ENCODE results near the gene SDHA. TPM values are rescaled to one million over a fixed set of nuclear protein-coding genes. Genes with fewer than 3 reads are reported as not detected.
"Not testable (repeated sequence)": the region's sequence is repeated elsewhere in the genome, so short reads cannot be mapped to it uniquely, and the experiment has no call there.

Gene SDHA
- polyA plus RNA-seq, 1 donor, result 101 TPM

DNA sequence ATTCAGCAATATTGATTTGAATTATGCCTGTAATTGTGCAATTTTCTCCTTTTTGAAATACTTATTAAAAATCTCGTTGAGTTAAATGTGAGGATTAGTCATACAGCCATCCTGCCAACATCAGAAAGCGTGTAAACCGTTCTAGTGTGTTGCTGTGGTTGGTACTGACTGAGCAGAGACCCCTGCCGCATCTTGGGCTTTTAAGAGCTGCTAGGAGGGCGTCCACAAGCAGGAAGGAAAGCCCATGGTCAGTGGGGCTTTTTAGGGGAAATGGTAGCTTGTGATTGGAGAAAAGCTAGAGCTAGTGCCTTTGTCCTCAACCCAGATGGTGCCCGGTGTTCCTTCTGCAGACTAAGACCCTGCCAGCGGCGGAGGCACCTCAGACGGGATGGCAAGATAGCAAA, 1.3 kb downstream of the SDHA start:
- DNase-seq (ENCODE audit: low read depth), result no peak

DNA sequence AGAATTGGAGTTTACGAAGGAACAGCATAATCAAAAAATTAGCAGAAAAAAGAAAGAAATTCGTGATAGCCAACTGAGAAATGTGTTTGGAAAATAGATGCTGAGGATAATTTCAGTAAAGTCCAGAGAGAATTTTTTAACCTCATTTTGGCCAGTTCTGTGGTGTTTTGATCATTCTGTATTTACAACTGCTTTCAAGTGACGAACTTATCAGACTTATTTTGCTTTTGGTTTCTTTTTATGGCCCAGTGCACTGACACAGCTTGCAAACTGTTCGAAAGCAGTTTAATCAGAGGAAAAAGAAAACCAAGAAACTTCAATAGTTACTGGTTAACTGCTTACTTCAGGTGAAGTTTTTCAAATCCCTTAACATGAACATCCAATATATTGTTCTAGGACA, 1.9 kb downstream of the SDHA start:
- DNase-seq (ENCODE audit: low read depth), result no peak

DNA sequence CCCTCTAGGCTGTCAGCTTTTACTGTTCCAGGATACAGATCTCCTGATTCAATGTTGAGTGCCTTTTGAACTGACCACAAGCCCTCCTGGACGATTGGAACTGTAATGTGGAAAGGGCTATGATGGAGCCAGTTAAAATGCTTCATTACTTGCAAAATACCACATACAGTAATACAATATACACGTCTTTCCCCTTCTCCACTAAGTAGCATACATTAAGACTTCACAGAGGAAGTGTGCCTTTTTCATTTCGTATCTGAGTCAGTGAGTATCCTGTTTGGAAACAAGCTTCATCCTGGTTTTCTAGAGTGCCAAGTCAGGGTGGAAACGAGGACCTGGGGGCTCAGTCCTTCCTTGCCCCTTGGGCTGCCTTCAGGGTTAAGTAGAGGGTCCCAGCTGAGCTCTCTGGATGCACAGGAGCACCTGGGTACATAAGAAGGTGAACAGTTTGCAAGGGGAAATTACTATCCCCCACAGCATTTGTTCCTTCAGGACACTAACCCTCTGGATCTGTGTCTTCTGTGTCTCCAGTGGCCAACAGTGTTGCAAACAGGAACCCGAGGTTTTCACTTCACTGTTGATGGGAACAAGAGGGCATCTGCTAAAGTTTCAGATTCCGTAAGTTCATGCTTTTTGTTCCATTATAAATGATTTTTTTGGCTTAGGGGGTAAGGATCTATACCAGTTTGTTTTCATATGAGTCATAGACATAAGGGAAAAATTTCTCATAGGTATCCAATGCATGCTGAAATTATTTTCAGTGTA, 5.0 kb downstream of the SDHA start:
- not testable (repeated sequence) for DNase-seq (ENCODE audit: low read depth)

DNA sequence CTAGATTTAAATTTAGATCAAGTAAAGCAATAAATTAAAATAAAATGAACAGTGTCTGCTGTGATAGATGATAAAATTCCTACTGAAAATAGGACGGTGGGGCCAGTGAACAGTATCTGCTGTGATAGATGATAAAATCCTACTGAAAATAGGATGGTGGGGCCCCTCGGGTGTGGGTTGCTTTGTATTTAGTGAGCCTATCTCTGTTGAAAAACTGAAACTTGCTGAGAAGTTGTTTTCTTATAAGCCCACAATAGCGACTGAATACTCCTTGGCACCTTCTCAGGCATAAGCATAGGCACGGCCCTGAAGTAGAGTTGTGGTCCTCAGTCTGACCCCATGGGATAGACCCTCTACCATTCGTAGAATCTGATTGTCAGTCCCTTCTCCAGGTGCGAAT, 5.7 kb downstream of the SDHA start:
- DNase-seq (ENCODE audit: low read depth), result no peak

DNA sequence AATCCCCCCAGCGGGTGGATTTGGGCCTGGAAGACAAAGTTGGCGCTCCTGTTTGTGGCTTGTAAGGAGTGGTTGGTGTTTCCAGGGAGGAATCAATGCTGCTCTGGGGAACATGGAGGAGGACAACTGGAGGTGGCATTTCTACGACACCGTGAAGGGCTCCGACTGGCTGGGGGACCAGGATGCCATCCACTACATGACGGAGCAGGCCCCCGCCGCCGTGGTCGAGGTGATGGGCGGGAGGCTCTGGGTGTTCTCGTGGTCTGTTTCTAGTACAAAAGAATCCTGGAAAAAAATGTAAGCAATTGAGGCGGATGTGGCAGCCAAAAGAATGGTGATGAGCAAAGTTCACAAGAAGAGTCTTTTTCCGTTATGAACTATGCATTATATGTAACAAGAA, 7.2 kb downstream of the SDHA start:
- no peak for DNase-seq (ENCODE audit: low read depth)

DNA sequence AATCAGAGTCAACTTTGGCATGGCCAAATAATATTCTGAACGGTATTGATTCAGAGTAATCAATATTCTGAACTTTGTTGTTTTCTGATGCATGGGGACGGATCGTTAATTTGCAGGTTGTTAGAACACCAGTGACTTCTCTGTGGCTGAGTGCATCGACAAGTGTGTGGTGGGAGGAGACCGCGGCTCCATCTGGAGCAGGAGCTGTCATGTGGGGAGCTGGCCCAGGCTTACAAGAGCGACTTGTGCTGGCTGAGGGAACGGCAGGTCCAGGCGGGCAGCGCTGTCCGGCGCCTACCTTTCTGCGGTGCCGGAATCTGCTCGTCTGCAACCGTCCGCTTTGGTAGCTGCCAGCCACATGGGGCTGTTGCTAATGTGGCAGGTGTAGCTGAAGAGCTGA, 9.3 kb downstream of the SDHA start:
- DNase-seq (ENCODE audit: low read depth), result not testable (repeated sequence)

DNA sequence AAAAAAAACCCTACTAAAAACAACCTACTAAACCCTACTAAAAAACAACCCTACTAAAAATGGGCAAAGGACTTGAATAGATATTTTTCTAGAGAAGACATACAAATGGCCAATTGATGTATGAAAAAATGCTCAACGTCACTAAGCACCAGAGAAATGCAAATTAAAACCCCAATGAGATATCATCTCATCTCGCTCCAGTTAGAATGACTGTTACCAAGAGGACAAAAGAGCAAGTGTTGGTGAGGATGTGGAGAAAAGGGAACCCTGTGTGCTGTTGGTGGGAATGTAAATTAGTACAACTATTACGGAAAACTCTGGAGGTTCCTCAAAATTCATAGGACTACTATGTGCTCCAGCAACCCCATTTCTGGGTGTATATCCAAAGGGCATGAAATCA, 10.8 kb downstream of the SDHA start:
- no peak for DNase-seq (ENCODE audit: low read depth)

DNA sequence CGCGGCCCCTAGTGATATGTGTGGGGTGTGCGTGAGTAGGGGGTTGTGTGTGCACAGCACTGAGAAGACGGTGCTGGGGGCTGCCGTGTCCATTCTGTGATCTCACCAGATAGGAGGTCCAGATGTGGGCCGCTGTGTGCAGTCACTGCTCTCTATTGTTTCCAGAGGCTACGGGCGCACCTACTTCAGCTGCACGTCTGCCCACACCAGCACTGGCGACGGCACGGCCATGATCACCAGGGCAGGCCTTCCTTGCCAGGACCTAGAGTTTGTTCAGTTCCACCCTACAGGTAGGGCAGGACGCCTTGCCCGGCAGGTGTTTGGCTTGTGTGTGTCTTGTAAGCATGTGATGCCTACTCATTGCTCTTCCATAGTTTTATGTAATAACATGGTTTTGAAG, 12.6 kb downstream of the SDHA start:
- DNase-seq (ENCODE audit: low read depth), result no peak

DNA sequence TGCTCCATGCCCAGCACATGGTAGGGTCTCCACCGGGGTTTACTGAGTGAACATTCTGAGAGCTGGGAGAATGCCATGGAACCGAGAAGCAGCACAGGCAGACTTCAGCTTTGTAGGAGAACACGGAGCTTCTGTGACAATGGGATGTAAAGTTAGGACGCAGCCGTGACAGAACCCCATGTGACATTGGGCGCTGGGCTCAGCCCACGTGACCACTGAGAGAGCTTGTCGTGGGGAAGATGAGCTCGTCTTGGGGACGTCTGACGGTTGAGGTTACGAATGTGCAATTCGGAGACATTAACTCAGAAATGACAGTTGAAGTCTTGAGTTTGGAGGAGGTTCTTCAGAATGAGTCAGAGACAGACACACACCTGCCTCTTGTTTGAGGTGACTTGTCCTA, 13.5 kb downstream of the SDHA start:
- no peak for DNase-seq (ENCODE audit: low read depth)

DNA sequence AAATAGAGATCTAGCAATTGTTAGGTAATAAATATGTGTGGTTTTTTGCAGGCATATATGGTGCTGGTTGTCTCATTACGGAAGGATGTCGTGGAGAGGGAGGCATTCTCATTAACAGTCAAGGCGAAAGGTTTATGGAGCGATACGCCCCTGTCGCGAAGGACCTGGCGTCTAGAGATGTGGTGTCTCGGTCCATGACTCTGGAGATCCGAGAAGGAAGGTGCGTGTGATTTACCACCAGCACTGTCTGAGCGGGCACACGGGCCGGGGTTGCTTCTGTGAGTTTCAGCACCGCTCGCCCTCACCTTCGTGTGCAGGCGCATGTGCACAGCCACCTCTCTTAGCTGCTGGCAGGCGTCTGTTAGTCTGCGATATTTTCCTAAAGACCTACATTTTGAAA, 15.3 kb downstream of the SDHA start:
- DNase-seq (ENCODE audit: low read depth), result not testable (repeated sequence)

DNA sequence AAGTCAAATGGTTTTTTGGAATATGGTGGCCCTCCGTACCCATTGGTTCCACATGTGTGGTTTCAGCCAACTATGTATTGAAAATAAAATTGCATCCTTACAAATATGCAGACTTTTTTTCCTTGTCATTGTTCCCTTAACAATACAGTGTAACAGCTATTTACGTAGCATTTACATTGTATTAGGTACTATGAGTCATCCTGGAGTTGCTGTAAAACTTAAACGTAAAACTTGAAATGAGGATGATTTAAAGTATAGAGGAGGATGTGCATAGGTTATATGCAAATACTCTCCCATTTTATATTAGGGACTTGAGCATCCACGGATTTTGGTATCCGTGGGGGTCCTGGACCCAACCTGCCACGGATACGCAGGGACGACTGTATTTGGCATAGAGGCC, 16.3 kb downstream of the SDHA start:
- DNase-seq (ENCODE audit: low read depth), result no peak

DNA sequence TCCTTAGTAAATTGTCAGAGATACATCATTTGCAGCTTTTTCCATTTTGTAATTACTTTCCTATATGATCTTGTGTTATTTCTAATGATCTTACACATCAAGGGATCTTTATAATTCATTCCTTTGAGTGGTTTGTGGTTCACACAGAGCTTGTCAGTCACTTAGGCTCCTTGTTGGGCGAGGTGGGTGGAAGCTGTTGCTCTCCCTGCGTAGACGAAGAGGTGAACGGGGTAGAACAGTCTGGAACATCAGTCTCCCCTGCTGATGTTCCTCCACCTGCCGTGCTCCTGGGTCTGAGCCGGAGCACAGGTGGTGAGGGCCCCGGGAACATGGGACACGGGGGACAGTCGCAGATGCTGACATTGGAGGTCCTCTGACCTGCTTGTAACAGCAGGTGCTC, 17.4 kb downstream of the SDHA start:
- DNase-seq (ENCODE audit: low read depth), result not testable (repeated sequence)

DNA sequence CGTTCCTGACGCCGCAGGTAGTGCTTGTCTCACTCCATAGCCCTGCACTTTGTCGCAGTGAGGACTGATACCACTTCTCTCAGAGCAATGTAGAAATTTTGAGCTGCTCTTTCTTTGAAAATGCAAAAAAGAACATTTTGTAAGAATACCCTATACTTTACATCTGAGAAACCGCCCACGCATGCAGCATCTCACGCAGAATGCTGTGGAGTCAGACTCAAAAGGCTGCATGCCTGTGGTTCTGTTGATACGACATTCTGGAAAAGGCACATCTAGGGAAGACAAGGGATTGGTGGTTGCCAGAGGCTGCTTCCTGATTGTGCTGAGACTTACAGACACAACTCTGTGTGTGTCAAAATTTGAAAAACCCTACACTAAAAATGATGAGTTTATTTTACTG, 19.8 kb downstream of the SDHA start:
- DNase-seq (ENCODE audit: low read depth), result not testable (repeated sequence)

DNA sequence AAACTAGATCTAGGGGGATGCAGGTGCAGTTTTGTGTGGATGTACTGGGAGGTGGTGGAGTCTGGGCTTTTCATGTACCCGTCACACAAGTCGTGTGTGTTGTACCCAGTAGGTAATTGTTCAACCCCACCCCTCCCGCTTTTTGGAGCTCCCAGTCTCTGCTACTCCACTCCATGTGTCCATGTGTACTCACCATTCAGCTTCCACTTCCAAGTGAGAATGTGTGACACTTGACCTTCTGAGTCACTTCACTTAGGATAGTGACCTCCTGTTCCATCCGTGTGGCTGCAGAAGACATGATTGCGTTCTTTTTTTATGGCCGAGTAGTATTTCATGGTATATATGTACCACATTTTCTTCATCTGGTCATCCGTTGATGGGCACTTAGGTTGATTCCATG, 22.4 kb downstream of the SDHA start:
- DNase-seq (ENCODE audit: low read depth), result not testable (repeated sequence)

DNA sequence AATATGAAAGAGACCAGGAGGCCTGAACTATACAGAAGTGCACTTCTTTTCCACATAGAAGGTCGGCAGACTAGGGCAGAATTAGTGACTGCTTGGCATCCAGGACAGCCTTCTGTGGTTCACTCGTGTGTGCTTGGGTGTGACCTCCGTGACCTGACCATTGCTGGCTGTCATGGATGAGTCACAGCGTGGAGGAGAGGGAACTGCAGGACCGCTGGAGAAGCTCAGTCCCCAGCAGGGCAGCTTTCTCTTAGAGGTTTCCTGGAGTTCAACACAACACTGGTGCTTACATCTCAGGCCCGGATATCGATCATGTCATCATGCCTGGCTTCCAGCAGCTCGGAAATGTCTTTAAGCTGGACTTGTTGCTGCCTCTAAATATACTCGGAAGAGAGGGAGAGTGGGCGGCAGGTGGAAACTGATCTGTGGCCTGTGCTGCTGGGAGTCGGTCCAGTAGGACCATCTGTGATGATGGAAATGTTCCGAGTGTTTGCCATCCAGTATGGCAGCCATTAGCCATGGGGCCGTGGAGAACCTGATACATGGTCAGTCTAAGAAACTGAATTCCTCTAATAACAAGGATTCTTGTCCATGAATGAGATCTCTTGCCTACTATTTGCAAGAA, 23.0 kb downstream of the SDHA start:
- not testable (repeated sequence) for DNase-seq (ENCODE audit: low read depth)

DNA sequence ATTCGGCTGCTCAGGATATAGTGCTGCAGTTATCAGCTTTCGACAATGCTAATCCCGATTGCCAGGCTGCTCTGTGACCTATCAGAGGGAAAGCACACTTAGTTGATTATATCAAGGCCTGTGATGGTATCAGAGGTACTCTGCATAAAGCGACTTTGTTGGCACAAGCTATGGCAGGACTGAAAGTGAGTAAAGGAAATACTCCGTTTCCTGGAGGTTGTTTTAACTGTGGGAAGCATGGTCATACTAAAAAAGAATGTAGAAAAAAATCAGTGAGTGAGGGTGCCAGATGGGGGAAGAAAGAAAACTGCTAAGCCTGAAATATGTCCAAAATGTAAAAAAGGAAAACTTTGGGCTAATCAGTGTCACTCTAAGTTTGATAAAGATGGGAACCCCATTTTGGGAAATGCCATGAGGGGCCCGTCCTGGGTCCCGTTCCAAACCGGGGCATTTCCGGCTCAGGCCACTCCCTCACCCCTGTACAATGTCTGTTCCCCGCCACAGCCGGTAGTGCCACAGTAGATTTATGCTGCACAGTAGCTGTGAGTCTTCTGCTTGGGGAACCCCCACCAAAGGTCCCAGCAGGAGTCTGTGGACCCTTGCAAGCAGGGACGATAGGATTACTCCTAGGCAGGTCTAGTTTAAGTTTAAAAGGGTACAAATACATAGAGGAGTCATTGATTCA, 25.7 kb downstream of the SDHA start:
- DNase-seq (ENCODE audit: low read depth), result not testable (repeated sequence)

DNA sequence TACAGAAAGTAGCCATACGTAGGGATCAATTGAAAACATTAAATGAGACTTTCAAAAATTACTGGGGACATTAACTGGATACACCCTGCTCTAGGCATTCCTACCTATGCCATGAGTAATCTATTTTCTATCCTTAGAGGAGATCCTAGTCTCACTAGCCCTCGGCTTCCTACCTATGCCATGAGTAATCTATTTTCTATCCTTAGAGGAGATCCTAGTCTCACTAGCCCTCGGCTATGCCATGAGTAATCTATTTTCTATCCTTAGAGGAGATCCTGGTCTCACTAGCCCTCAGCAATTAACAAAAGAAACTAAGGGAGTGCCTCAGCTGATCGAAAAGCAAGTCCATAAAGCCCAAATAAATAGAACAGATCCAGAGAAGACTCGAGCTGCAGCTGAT, 27.6 kb downstream of the SDHA start:
- DNase-seq (ENCODE audit: low read depth), result not testable (repeated sequence)

DNA sequence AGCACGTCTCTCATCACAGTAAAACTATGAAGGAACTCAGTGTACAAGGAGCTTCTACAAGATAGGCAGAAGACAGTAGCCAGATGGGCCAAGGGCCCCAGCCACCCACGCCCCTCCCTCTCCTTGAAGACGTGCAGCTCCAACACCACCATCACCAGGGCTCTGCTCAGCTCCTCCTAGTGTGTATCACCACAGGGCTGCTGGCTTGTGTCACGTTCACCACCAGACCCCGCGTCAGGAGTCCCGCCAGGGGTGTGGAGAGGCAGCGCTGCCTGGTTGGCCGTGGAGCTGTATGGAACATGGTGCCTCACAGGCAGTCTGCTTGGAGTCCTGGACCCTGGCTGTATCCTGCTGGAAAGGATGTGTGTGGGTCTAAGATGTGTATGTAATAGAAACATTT, 32.3 kb downstream of the SDHA start:
- not testable (repeated sequence) for DNase-seq (ENCODE audit: low read depth)

DNA sequence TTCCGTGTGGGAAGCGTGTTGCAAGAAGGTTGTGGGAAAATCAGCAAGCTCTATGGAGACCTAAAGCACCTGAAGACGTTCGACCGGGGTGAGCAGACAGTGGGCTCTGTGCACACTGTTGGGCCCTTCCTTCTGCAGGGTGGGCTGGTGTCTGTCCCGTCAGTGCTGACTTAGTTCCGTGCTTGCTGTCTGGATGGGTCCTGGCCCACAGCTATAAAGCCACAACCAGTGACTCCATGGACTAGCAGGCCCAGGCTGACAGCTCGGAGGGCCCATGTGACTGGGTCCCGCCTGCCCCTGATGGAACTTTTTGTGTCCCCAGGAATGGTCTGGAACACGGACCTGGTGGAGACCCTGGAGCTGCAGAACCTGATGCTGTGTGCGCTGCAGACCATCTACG, 32.9 kb downstream of the SDHA start:
- DNase-seq (ENCODE audit: low read depth), result not testable (repeated sequence)

DNA sequence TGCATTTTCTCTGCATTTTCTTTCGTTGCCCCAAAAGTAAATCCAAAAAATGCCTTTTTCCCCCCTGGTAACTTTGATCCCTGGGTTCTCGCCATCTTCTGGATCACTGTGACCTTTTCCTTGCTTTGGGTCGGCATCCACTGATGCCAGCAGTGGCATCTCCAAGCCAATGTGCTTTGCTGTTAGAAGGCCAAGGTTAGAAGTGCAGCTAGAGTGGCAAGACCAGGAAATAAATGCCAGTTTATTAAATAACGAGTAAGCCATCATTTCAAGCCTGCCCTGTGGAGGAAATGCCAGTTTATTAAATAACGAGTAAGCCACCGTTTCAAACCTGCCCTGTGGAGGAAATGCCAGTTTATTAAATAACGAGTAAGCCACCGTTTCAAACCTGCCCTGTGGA, 33.4 kb downstream of the SDHA start:
- not testable (repeated sequence) for DNase-seq (ENCODE audit: low read depth)

DNA sequence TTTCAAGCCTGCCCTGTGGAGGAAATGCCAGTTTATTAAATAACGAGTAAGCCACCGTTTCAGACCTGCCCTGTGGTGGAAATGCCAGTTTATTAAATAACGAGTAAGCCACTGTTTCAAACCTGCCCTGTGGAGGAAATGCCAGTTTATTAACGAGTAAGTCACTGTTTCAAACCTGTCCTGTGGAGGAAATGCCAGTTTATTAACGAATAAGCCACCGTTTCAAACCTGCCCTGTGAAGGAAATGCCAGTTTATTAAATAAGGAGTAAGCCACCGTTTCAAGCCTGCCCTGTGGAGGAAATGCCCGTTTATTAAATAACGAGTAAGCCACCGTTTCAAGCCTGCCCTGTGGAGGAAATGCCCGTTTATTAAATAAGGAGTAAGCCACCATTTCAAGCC, 33.9 kb downstream of the SDHA start:
- DNase-seq (ENCODE audit: low read depth), result not testable (repeated sequence)

DNA sequence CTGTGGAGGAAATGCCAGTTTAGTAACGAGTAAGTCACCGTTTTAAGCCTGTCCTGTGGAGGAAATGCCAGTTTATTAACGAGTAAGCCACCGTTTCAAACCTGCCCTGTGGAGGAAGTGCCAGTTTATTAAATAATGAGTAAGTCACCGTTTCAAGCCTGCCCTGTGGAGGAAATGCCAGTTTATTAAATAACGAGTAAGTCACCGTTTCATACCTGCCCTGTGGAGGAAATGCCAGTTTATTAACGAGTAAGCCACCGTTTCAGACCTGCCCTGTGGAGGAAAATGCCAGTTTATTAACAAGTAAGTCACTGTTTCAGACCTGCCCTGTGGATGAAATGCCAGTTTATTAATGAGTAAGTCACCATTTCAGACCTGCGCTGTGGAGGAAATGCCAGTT, 34.4 kb downstream of the SDHA start:
- no peak for DNase-seq (ENCODE audit: low read depth)

DNA sequence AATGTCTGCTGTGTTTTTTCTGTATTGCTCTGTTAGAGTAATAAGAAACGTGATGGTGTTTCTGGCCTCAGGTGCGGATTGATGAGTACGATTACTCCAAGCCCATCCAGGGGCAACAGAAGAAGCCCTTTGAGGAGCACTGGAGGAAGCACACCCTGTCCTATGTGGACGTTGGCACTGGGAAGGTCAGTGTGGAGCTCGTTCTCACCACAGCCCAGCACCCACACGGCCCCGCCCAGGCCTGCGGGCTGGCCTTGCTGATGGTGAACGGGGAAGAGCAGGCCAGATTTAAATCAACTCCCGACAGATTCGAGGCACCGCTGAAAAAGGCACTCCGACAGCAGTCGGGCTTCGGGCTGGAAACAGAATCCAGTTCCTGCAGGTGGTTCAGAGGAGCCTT, 36.2 kb downstream of the SDHA start:
- DNase-seq (ENCODE audit: low read depth), result not testable (repeated sequence)
